Pancreas (tissue), 10 donors: ENCODE results near the gene MS4A6E. TPM values are rescaled to one million over a fixed set of nuclear protein-coding genes. Genes with fewer than 3 reads are reported as not detected.
A peak's percentile ranks its signal among the peaks of the same experiment; 100 is the strongest.

Source experiments
- ATAC-seq, 4 donors: fragments of 200-7000 bp; cut with Tn5 transposase; one replicate each; pipeline versions ENCODE4 v1.8.0 to v1.9.1; 2020; ENCODE audit warnings: mild to moderate bottlenecking in 4 of 4, moderate library complexity in 4 of 4
- DNase-seq, 6 donors: peaks; one replicate each; pipeline ENCODE4 v3.0.0-alpha.2; 2020
- FAIRE-seq: peaks from 2 replicates; lab custom pipeline; 2012; peaks lifted over from hg19 to GRCh38; lab: Jason Lieb, UNC
- H3K27ac ChIP-seq, 4 donors: fragments of 200-600 bp; sonication (generic); 1 replicate in 3 of 4; 2 replicates in 1 of 4; pipeline versions ENCODE4 v1.5.0 to v1.8.0; 2020
- H3K27me3 ChIP-seq, 4 donors: fragments of 200-600 bp; one replicate each; pipeline ENCODE4 v1.8.0; 2021
- H3K36me3 ChIP-seq, 3 donors: fragments of 200-600 bp; sonication (generic) in 1 of 3; one replicate each; pipeline versions ENCODE4 v1.5.0 to v1.8.0; 2020 to 2021
- H3K4me1 ChIP-seq, 3 donors: fragments of 200-600 bp; one replicate each; pipeline ENCODE4 v1.8.0; 2021
- H3K4me3 ChIP-seq, 4 donors: fragments of 200-600 bp; sonication (generic) in 2 of 4; one replicate each; pipeline versions ENCODE4 v1.5.0 to v1.8.0; 2020 to 2021
- H3K9me3 ChIP-seq, 4 donors: fragments of 200-600 bp; one replicate each; pipeline ENCODE4 v1.8.0; 2021
- CTCF ChIP-seq, 4 donors: fragments of 200-600 bp; sonication (generic) in 3 of 4; IDR thresholded peaks; one replicate each; pipeline versions ENCODE4 v1.5.0 to v1.8.0; 2021; ENCODE audit warnings: antibody characterized with exemption in 4 of 4
- WGBS, 2 donors: extraction: QIAGEN DNeasy Blood & Tissue Kit; methylation state at CpG; one replicate each; pipeline ENCODE4 v1.1.7; 2013; 5-methylcytosine and 5-hydroxymethylcytosine counted together
- intact Hi-C, 3 donors: fragments of 100-400 bp; cut with DNase I; formaldehyde crosslinking; loops; one replicate each; pipeline versions ENCODE4 v1.11.1 to v1.14.2; 2022
- polyA plus RNA-seq, 2 donors: library from polyadenylated mRNA; stranded (reverse); fragments of 200-250 nt; gene quantifications; one replicate each; pipeline ENCODE4 v1.2.3, GENCODE V29; 2013
- total RNA-seq, 6 donors: library from RNA; stranded (reverse); fragmentation: NEBNext Ultra II Directional in 4 of 6; extraction: Animal tissue kit (Norgen Biotek cat#: 25700) in 4 of 6; gene quantifications; one replicate each; pipeline versions ENCODE4 v1.2.1 to v1.2.4, GENCODE V29; 2021 to 2023
- donor health status: healthy with polysubstance abuse.
- donor health status: DM: no; HTN: no; CAD: no; lungs with moderate emphysema.
- donor health status: DM: no; HTN: no; CAD: no.
- donor health status: control.
- donor health status: control.
- donor health status: Bipolar disorder and iron deficiency.
- donor health status: DM: yes; HTN: yes; CAD: no.
- donor health status: DM: no; HTN: no; CAD: no.
- donor health status: DM: no; HTN: no; CAD: no.
- donor health status: DM: yes; HTN: yes; CAD: no.

MS4A6E gene
- total and polyA plus RNA-seq, 8 donors, result not detected

GRCh38 chr11:60376601-60377000 is 49.5 kb downstream of the MS4A6E start:
- FAIRE-seq (no peak), ATAC-seq (no peak), DNase-seq (no peak)
- intact Hi-C loops, result no loop called here
- TF ChIP-seq CTCF (IDR thresholded peaks at IDR 0.05), result no peak
- Histone ChIP-seq H3K4me3 (no peak overlapping the region), H3K4me1 (peaks cover 0 to 3% (median 3%) of the 10 kb centered on the region in 3 donors), H3K27me3 (no peaks in the 10 kb centered on the region), H3K27ac (no peak overlapping the region), H3K9me3 (no peaks in the 10 kb centered on the region), H3K36me3 (no peaks in the 10 kb centered on the region)
- whole genome bisulfite sequencing, 2 donors, result 89 to 93% methylated on average over 3 of the region's 3 CpGs

- intact Hi-C loops, result no loop called here
- peak in 3 of 4 donors; percentile 32 to 73 (median 70) for ATAC-seq
- peak in 1 of 6 donors; percentile 65 for DNase-seq
- no peak overlapping the region for H3K4me3 ChIP-seq
- peak overlapping the region in 2 of 4 donors; percentile 22 to 46 for H3K27ac ChIP-seq
- H3K9me3 ChIP-seq, result no peaks in the 10 kb centered on the region
- H3K36me3 ChIP-seq, result no peaks in the 10 kb centered on the region
- no peak for TF ChIP-seq CTCF (IDR thresholded peaks at IDR 0.05)
- FAIRE-seq, result no peak
- H3K4me1 ChIP-seq, result no peaks in the 10 kb centered on the region
- WGBS, 2 donors, result 76 to 95% methylated on average over 2 of the region's 2 CpGs
- no peaks in the 10 kb centered on the region for H3K27me3 ChIP-seq
These were observed 50.5 kb downstream of the MS4A6E start for GRCh38 chr11:60377401-60378136.

- H3K27me3 ChIP-seq, result no peaks in the 10 kb centered on the region
- no peaks in the 10 kb centered on the region for H3K9me3 ChIP-seq
- no peak for FAIRE-seq
- H3K4me3 ChIP-seq, result no peak within 1 kb of the TSS
- WGBS, 2 donors, result 63 to 67% methylated on average over 3 of the region's 3 CpGs
- peak in 3 of 4 donors; percentile 24 to 80 (median 79) for ATAC-seq
- peak within 1 kb of the TSS in 2 of 4 donors; percentile 22 to 64 for H3K27ac ChIP-seq
- peak in 1 of 6 donors; percentile 41 for DNase-seq
- no peaks in the 10 kb centered on the region for H3K4me1 ChIP-seq
- no peaks in the 10 kb centered on the region for H3K36me3 ChIP-seq
- intact Hi-C loops, result no loop called here
- no peak for TF ChIP-seq CTCF (IDR thresholded peaks at IDR 0.05)
These were observed 51.3 kb downstream of the MS4A6E start, which contains the start of gene MS4A7 for GRCh38 chr11:60378354-60378753. Gene MS4A7, plus strand, starts transcription at chr11:60378532. Its CDS starts 4,610 bp downstream, at chr11:60383142.

- no peak for DNase-seq
- ATAC-seq, result peak in 2 of 4 donors; percentile 70 to 72
- H3K4me3 ChIP-seq, result no peak overlapping the region
- H3K27me3 ChIP-seq, result no peaks in the 10 kb centered on the region
- WGBS, 2 donors, result 47 to 57% methylated on average over 5 of the region's 5 CpGs
- no peaks in the 10 kb centered on the region for H3K36me3 ChIP-seq
- H3K27ac ChIP-seq, result peak overlapping the region in 1 of 4 donors; percentile 42
- FAIRE-seq, result no peak
- intact Hi-C loops, result no loop called here
- no peak for TF ChIP-seq CTCF (IDR thresholded peaks at IDR 0.05)
- H3K9me3 ChIP-seq, result no peaks in the 10 kb centered on the region
- H3K4me1 ChIP-seq, result no peaks in the 10 kb centered on the region
These were observed 62.3 kb downstream of the MS4A6E start for GRCh38 chr11:60389279-60389910.
